ENCODE results near the gene ADAP1.

The ADAP1 gene

DNA sequence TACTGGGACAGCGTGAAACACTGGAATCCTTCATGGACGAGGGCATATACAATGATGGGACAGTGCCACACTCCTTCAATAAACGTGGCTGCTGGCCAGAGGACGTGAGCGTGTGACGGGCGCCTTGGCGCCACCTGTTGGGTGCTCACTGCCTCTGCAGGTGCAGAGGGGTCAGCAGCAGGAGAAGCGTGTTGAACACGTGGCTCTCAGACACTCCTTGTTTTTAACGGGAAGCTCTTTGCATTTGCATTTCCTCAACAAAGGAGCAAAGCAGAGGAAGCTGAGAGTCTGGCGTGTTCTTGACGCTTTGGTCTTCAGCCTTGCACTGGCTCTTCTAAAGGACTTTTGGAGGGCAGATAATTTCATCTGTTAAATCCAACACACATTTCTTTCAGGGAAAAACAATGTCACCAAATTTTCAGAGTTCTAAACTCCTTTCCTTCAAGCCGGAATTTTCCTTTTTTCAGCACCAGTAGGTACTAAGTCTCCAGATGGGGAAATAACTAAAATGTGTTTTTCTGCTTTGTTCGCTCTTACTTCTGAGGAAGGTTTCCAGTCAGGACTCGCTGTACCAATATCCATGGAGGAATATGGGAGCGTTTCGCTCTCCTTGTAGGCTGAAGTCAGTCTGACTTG lies 81.0 kb downstream of the ADAP1 start:
- TF ChIP-seq, protein P1, sequence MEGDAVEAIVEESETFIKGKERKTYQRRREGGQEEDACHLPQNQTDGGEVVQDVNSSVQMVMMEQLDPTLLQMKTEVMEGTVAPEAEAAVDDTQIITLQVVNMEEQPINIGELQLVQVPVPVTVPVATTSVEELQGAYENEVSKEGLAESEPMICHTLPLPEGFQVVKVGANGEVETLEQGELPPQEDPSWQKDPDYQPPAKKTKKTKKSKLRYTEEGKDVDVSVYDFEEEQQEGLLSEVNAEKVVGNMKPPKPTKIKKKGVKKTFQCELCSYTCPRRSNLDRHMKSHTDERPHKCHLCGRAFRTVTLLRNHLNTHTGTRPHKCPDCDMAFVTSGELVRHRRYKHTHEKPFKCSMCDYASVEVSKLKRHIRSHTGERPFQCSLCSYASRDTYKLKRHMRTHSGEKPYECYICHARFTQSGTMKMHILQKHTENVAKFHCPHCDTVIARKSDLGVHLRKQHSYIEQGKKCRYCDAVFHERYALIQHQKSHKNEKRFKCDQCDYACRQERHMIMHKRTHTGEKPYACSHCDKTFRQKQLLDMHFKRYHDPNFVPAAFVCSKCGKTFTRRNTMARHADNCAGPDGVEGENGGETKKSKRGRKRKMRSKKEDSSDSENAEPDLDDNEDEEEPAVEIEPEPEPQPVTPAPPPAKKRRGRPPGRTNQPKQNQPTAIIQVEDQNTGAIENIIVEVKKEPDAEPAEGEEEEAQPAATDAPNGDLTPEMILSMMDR (IDR thresholded peaks at IDR 0.05): peak; percentile 99

DNA sequence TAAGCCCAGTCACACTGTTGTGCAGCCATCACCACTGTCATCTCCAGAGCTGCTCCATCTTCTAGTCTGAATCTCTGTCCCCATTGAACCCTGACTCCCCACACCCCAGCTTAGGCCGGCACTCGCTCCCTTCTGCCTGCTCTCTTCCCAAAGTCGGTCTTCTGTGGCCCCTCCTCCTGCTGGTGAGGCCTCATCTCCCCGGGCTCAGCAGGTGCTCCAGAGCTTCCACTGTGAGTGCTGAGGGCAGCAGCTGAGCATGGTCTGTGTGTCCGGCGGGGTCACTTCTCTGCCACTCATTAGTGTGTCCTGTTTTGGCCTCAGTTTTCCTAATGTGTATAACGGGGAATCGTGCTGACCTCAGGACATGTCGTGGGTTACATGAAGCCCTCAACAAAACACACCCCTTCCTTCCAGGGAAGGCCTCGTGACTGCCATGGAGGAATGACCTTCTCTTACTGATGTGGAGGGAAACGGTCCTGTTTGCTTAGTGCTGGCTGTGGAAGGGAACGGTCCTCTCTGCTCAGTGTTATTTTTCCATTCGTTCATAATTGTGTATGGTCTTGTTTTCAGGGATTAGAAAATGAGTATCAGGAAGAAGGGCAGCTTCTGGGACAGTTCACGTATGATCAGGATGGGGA lies 82.5 kb downstream of the ADAP1 start:
- TF ChIP-seq, protein P1 (IDR thresholded peaks at IDR 0.05): no peak

DNA sequence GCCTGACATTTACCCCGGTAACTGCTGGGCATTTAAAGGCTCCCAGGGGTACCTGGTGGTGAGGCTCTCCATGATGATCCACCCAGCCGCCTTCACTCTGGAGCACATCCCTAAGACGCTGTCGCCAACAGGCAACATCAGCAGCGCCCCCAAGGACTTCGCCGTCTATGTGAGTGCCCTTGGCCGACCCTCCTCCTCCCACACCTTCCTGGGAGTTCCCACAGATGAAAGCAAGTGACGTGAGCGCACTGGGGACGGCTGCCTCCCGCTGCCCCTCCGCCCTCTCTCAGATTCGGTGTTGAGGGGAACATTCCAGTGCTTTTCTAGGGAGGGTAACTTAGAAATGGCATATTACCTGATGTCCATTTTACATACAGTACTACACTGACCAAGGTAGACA lies 85.1 kb downstream of the ADAP1 start:
- TF ChIP-seq, protein P1 (IDR thresholded peaks at IDR 0.05): no peak

DNA sequence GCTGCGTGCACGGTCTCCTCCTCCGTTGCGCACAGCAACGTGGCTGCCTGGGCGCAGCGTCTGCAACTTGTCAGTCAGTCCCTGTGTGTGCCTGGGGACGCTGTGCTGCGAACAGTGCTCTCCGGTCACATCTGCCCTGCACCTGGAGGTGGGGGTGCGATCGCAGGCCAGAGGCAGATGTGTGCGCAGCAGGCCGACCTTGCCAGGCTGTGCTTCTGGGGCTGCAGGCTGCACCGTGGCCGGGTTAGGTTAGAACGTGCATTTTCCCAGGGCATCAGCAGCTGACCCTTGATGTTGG lies 86.3 kb downstream of the ADAP1 start:
- TF ChIP-seq, protein P1 (IDR thresholded peaks at IDR 0.05): no peak

DNA sequence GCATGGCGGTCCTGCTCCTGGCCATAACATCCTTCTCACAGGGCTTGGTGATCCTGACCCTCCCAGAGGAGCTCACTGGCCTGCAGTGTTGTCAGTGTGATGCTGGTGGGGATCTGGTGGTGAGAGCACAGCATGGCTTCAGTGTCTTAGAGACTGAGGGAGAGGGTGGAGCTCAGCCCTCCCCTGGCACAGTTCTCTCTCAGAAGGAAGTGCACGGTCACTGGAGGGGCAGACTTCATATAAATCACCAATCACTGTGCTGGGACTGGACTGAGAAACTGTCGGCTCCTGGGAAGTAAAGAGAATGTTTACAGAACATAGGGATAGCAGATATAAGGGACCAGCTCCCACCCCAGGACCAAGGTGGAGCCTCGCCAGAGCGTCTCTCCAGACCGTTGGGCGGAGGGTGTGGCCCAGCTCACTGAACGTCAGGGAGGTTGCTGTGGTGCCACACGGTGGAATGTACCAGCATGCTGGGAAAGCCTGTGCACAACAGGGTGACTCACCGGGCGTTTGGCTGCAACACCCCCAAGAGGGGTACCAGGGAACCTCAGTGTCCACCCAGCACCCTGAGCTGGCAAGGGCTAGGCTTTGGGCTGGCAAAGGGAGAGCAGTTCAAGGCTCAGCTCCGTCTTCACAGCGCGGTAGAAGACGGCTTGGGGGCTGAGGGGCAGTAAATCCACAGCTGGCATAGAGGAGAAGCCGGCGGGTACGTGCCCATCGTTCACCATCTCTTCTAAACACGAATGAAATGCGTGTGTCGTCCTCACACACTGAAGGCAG lies 86.9 kb downstream of the ADAP1 start:
- TF ChIP-seq, protein P1 (IDR thresholded peaks at IDR 0.05): no peak

DNA sequence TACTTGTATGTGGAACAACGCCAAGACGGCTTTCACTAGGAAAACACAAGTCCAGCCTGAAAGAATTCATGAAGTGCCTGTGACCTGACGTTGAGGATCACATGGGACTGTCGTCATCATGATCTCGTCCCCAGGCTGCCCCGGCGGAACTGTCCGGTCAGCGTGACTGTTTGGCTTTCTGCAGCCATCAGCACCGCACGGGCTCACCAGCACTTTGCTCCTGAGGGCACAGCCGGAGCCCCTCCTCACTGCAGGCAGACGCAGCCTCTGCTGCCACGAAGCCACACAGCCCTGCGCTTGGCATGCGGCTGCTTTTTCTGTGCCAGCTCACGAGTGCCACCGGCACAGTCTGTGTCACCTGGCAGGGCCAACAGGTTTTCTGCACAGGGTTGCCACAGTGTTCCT lies 87.5 kb downstream of the ADAP1 start:
- TF ChIP-seq, protein P1 (IDR thresholded peaks at IDR 0.05): no peak

DNA sequence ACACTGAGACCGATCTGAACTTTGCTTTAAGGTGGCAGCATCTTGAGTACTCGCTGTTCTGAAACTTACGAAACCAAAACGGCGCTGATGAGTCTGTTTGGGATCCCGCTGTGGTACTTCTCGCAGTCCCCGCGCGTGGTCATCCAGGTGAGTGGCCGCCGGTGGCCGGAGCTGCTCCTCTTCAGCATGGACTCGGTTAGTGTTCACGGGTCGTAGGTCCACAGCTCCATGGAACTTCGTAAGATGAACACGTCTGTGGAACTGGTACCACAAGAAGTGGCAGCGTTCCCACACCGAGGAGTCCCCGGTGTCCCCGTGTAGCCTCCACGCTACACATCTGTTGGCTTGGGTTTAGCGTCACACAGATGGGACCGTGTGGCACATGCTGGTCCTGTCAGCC lies 88.6 kb downstream of the ADAP1 start:
- TF ChIP-seq, protein P1 (IDR thresholded peaks at IDR 0.05): no peak

Measured in LNCAP (cell line).